Ishikawa (cell line): Measurements from ENCODE around the gene CLEC12A.

Experiments used
- CEBPB ChIP-seq: IDR thresholded peaks from 2 replicates; pipeline ENCODE4 v1.6.1; 2012
- CREB1 ChIP-seq: IDR thresholded peaks from 2 replicates; pipeline ENCODE4 v1.6.1; 2012; ENCODE audit warnings: low read depth
- EP300 ChIP-seq: IDR thresholded peaks from 2 replicates; pipeline ENCODE4 v1.6.1; 2012; ENCODE audit warnings: borderline replicate concordance
- FOXM1 ChIP-seq: IDR thresholded peaks from 2 replicates; pipeline ENCODE4 v1.6.1; 2012; ENCODE audit warnings: low read depth, borderline replicate concordance
- NFIC ChIP-seq: IDR thresholded peaks from 2 replicates; pipeline ENCODE4 v1.6.1; 2012
- RAD21 ChIP-seq: IDR thresholded peaks from 2 replicates; pipeline ENCODE4 v1.6.1; 2012; ENCODE audit warnings: low read depth
- TAF1 ChIP-seq: IDR thresholded peaks from 2 replicates; pipeline ENCODE4 v1.6.1; 2012; ENCODE audit warnings: low read depth, mild to moderate bottlenecking
- TCF12 ChIP-seq: IDR thresholded peaks from 2 replicates; pipeline ENCODE4 v1.6.1; 2012; ENCODE audit warnings: low read depth
- TEAD4 ChIP-seq: IDR thresholded peaks from 2 replicates; pipeline ENCODE4 v1.6.1; 2012
- YY1 ChIP-seq: IDR thresholded peaks from 2 replicates; pipeline ENCODE4 v1.6.1; 2012; ENCODE audit warnings: low read depth
- ZBTB7A ChIP-seq: IDR thresholded peaks from 2 replicates; pipeline ENCODE4 v1.6.1; 2012; ENCODE audit warnings: low read depth
- TF ChIP-seq, protein P1 (sequence below): IDR thresholded peaks from 2 replicates; pipeline ENCODE4 v1.6.1; 2012; ENCODE audit warnings: low read depth, mild to moderate bottlenecking
- TF ChIP-seq, protein P2 (sequence below): IDR thresholded peaks from 2 replicates; pipeline ENCODE4 v1.6.1; 2012
- TF ChIP-seq, protein P3 (sequence below): IDR thresholded peaks from 2 replicates; pipeline ENCODE4 v1.6.1; 2012

DNA sequence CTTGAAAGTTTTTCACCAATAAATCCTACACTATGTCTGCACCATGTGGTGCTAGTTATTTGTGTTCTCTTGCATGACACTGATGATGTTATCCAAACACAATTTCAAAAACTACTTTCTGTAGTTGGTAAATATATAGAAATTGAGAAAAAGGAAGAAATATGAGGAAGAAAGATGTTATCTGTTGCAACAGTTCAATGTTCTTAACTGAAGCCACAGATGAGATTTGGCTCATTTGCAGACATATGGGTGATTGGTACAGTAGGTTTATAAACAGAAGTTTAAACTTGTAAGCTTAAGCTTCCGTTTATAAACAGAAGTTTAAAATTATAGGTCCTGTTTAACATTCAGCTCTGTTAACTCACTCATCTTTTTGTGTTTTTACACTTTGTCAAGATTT, at the start of gene CLEC12A:
- no peak for TF ChIP-seq CREB1
- TF ChIP-seq, protein P1, sequence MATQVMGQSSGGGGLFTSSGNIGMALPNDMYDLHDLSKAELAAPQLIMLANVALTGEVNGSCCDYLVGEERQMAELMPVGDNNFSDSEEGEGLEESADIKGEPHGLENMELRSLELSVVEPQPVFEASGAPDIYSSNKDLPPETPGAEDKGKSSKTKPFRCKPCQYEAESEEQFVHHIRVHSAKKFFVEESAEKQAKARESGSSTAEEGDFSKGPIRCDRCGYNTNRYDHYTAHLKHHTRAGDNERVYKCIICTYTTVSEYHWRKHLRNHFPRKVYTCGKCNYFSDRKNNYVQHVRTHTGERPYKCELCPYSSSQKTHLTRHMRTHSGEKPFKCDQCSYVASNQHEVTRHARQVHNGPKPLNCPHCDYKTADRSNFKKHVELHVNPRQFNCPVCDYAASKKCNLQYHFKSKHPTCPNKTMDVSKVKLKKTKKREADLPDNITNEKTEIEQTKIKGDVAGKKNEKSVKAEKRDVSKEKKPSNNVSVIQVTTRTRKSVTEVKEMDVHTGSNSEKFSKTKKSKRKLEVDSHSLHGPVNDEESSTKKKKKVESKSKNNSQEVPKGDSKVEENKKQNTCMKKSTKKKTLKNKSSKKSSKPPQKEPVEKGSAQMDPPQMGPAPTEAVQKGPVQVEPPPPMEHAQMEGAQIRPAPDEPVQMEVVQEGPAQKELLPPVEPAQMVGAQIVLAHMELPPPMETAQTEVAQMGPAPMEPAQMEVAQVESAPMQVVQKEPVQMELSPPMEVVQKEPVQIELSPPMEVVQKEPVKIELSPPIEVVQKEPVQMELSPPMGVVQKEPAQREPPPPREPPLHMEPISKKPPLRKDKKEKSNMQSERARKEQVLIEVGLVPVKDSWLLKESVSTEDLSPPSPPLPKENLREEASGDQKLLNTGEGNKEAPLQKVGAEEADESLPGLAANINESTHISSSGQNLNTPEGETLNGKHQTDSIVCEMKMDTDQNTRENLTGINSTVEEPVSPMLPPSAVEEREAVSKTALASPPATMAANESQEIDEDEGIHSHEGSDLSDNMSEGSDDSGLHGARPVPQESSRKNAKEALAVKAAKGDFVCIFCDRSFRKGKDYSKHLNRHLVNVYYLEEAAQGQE = no peak
- TF ChIP-seq EP300 = no peak
- TF ChIP-seq, protein P2, sequence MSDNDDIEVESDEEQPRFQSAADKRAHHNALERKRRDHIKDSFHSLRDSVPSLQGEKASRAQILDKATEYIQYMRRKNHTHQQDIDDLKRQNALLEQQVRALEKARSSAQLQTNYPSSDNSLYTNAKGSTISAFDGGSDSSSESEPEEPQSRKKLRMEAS = no peak
- TF ChIP-seq TAF1 = no peak
- TF ChIP-seq, protein P3, sequence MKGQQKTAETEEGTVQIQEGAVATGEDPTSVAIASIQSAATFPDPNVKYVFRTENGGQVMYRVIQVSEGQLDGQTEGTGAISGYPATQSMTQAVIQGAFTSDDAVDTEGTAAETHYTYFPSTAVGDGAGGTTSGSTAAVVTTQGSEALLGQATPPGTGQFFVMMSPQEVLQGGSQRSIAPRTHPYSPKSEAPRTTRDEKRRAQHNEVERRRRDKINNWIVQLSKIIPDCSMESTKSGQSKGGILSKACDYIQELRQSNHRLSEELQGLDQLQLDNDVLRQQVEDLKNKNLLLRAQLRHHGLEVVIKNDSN = no peak
- TF ChIP-seq TCF12 = no peak
- TF ChIP-seq RAD21 = no peak
- no peak for TF ChIP-seq FOXM1
- TF ChIP-seq NFIC = no peak
- TF ChIP-seq YY1 = no peak
- no peak for TF ChIP-seq TEAD4
- no peak for TF ChIP-seq CEBPB
- no peak for TF ChIP-seq ZBTB7A
